HG03103 (cell line): ENCODE data around the gene COLGALT1.
A peak's percentile ranks its signal among the peaks of the same experiment; 100 is the strongest.
"Not testable (repeated sequence)": the region's sequence is repeated elsewhere in the genome, so short reads cannot be mapped to it uniquely, and the experiment has no call there.

Source experiments
- ATAC-seq: cut with Tn5 transposase; IDR thresholded peaks from one replicate; pipeline ENCODE4 v1.9.1; 2021; ENCODE audit warnings: low read depth; ENCODE audit not compliant: unreplicated experiment

Gene COLGALT1

DNA sequence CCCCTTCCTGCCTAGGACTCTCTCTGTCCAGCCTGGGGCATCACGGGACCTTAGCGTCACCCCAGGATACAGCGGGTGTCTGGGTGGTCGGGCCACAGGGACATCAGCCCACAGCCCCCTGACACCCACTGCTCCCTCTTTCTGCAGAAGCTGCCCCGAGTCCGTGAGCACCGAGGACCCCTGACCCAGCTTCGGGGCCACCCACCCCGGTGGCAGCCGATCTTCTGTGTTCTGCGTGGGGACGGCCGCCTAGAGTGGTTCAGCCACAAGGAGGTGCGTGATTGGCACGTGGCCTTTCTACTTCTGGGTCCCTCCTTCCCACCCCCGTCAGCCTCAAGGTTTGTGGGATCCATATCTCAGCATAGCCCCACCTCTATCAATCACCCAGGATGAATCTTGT lies 23.3 kb upstream of the COLGALT1 start:
- no peak for ATAC-seq

DNA sequence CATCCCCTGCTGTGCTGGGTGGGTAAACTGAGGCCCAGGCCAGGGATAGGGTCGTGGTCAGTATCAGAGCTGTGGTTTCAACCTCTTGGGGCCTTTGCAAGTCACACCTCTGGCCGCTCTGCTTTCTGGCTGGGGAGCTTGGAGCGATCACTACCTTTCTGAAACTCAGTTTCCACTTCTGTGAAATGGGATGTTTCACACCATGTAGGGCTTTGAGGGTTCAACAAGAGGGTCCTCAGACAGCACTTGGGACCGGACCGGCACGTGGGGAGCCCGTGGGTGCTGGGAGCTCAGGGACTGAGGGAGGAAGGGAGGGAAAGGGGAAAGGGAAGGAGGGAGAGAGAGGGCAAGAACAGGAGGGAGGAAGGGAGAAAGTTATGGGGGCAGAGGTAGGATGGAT lies 22.9 kb upstream of the COLGALT1 start:
- no peak for ATAC-seq

DNA sequence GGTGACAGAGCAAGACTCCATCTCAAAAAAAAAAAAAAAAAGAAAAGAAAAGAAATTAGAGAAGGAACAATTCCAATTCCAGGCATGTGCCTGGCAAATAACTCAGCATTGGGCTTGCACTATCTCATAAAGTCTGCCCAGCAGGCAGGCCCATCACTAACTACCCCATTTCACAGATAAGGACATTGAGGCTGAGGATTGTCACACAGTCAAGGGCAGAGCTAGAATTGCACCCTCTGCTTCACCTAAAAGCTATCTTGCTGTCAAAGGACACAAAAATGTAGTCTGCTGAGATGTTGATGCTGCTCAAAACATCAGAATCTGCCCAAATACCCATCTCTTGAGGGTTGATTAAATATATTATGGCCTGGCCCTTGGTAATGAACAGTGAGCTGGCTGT lies 20.7 kb upstream of the COLGALT1 start:
- no peak for ATAC-seq

DNA sequence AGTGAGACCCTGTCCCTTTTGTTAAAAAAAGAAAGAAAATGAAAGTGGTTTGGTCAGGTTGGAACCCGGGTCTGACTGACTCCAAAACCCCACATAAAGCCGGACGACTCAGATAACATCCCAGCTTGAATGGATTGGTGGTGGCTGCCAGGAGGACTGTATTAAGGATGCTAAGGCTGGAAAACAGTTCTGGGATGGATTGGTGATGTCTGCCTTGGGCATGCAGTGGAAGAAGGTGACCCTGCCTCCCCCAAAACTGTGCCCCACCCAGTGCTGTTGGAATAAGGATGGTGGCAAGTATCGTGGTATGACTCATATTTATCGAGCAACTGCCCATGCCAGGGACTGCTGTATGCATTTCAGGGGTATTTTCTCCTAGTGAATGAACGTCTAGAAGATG lies 18.5 kb upstream of the COLGALT1 start:
- ATAC-seq = no peak

DNA sequence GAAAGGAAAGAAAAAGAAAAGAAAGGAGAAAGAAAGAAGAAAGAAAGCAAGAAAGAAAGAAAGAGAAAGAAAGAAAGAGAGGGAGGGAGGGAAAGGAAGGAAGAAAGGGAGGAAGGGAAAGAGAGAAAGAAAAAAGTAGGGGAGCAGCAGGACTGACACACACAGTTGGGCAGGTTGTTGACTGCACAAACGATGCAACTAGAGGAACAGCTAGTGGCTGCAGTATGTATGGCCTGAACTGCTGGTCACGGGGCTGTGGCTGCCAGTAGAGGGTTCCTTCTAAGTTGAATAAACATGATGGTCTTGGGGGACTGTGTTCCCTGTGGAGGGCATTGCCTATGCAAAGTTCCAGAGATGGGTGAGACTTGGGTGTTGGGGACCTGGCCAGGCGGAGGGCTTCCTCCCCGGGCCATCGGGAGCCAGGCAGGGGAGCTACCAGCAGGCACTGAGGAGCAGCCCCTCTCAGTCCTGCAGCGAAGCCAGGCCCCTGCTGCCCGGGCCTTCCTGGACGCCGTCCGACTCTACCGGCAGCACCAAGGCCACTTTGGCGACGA lies 16.7 kb upstream of the COLGALT1 start:
- ATAC-seq = no peak

DNA sequence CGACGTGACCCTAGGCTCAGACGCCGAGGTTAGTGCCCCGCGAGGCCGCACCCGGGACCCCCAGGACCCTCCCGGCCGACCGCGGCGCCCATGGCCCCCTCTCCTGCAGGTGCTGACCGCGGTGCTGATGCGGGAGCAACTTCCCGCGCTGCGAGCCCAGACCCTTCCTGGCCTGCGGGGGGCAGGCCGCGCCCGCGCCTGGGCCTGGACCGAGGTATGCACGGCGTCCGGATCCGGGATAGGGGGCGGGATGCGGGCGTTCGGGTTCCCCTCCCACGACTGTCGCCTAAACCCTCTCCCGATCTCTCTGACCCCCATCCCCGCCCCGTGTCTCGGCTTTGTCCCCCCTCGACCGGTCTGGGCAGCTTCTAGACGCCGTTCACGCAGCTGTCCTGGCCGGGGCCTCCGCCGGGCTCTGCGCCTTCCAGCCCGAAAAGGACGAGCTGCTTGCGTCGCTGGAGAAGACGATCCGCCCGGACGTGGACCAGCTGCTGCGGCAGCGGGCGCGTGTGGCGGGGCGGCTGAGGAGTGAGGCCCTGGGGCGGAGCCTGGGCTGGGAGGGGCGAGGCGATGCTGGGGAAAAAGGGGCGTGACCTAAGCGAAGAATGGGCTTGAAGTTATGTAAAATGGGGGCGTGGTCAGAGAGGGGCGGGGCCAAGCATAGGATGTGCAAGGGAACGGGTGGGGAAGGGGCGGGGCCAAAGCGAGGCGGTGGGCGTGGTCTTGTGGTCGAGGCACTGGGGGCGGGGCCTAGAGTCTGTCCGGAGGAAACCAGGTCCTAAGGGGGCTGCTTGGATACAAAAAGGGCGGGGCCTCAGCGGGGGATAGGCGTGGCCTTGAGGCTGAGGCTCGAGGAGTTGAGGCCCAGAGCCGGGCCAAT lies 16.0 kb upstream of the COLGALT1 start:
- peak; percentile 58 for ATAC-seq

DNA sequence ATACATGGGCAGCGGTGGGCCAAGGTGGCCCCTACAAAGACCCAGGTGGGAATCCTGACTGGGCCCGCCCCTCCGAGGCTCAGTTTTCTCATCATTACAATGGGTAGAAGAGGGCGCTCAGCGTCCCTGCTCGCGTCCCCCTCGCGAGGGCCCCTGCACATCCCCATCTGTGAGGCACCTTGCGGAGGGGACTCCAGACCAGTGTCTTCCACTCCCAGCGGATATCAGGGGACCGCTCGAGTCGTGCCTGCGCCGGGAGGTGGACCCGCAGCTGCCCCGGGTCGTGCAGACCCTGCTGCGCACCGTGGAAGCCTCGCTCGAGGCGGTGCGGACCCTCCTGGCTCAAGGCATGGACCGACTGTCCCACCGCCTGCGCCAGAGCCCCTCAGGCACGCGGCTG lies 15.3 kb upstream of the COLGALT1 start:
- ATAC-seq = no peak

DNA sequence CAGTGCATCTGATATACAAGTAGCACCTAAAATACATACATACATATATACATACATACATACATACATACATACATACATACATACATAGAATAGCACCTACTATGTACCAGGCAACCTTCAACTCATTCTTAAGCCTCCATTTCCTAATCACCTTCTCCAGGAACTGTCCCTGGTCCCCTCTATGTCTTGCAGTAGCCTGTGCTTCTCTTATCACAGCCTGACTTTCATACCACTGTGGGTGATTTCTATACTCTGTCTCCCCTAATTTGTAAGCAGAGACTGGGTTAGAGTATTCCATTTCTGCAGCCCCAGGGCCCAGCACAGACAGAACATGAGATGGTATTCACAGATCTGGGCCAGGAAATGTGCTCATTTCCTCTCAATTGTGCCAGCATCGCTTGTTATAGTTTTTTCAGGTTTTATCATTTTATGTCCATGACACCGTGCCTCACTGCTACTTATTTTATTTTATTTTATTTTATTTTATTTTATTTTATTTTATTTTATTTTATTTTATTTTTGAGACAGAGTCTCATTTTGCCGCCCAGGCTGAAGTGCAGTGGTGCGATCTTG lies 14.2 kb upstream of the COLGALT1 start:
- ATAC-seq = no peak

DNA sequence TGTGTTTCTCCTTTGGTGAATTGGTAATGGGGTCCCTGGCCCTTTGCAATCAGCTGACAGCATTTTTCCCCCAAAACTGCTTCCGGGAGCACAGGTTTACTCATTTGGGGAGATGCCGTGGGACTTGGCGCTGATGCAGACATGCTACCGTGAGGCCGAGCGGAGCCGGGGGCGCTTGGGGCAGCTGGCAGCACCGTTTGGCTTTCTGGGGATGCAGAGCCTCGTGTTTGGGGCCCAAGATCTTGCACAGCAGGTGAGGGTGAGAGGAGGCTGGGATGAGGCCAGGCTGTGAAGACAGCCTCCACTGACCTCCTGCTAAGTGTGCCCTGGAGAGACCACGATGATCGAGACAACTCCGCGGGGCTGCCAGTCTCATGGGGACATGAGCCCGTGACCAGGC lies 13.4 kb upstream of the COLGALT1 start:
- ATAC-seq = no peak

DNA sequence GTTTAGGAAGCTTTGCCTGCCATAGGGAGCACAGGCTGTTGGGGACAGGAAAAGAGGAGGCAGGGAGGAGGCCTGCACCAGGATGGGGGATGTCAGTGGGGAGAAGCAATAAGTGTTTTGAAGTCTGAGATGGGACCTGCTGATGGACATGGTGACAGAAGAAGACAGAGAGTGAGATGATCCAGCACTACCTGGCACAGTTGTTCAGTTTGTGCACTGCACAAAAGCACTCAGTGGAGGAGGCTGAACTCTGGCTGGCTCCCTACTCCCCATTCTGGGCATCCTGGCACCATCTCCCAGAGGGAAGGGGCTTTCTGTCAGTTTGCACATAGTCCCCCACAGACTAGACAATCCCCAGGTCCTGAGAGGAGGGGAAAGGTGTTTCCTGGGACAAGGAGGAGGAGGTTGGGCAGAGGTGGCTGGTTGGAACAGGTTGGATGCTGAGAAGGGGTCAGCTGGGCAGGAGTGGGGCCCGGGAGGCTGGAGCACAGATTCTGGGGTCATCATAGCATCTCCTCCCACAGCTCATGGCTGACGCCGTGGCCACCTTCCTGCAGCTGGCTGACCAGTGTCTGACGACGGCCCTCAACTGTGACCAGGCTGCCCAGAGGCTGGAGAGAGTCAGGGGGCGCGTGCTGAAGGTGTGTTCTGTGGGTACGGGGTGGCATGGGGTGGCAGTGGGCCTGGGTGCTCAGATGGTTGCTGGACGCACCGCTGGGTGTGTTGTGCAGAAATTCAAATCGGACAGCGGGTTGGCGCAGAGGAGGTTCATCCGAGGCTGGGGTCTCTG lies 12.5 kb upstream of the COLGALT1 start:
- ATAC-seq = no peak

DNA sequence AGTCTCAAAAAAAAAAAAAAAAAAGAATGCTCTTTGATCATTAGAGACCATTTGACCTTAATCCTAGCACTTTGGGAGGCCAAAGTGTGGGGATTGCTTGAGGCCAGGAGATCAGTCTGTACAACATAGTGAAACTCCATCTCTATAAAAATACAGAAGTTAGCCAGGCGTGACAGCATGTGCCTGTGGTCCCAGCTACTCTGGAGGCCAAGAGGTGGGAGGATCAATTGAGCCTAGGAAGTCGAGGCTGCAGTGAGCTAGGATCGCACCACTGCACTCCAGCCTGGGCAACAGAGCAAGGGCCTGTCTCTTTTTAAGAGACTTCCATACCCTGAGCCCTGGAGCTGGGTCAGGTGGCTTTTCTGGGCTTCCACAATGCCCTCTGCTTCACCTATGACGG lies 11.5 kb upstream of the COLGALT1 start:
- no peak for ATAC-seq

DNA sequence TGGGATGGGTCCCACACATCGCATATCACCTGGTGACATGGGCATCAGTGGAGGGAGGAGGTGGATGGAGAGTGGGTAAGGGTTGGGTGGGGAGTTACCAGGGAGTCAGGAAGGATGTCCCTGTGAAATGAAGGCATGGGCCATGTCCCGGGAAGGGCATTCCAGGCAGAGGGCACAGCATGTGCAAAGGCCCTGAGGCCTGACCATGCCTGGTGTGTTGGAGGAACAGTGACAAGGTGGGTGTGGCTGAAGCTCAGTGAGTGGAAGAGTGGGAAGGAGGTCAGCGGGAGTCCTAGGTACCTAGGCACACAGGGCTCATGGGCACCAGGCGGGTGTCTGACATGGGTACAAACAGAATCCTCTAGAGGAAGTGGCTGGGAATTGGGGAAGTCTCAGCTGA lies 11.0 kb upstream of the COLGALT1 start:
- ATAC-seq = no peak

DNA sequence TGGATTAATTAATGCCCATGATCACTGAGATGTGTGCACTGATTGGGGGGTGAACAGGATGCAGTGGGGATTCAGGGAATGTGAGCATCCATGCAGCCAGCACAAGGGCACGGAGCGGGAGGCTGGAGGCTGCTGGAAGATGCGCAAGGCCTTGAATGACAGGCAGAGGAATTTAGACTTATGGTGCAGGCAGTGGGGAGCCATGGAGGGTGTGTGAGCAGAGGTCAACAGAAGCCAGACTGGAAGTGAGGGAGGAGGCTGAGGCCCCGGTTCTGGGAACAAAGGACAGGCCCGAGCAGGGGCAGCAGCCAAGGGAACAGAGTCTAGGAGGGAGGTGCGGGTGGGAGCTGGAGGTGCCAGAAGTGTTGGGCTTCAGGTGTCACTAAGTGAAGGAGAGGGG lies 7.3 kb upstream of the COLGALT1 start:
- ATAC-seq = no peak

DNA sequence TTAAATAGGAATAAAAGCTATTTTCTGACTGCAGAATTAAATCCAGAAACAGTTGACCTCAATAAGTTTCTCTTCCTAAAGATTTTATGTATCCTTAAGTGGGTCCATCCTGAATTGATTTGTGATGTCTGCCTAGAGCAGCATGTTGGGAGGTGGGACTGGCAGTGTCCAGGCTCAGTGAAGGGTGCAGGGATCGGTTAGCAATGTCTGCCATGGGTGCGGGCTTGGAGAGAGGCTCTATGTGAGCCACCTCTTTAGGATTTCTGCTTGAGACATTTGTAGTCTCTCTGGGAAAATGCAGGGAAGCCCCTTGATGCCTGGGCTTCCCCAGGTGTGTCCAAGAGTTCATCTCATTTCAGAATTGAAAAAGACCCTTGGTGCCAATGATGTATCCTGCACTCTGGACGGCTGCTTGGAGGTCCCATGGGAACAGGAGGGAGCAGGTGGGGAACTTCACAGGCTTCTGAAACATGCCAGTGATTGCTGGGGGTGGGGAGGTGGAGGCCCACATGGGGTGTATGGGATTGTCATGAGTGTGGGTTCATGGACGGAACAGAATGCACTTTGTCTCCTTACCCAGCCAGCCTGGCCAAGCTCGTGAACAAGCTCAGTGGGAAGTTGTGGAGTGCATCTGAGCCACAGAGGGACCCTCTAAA lies 6.2 kb upstream of the COLGALT1 start:
- ATAC-seq = no peak

DNA sequence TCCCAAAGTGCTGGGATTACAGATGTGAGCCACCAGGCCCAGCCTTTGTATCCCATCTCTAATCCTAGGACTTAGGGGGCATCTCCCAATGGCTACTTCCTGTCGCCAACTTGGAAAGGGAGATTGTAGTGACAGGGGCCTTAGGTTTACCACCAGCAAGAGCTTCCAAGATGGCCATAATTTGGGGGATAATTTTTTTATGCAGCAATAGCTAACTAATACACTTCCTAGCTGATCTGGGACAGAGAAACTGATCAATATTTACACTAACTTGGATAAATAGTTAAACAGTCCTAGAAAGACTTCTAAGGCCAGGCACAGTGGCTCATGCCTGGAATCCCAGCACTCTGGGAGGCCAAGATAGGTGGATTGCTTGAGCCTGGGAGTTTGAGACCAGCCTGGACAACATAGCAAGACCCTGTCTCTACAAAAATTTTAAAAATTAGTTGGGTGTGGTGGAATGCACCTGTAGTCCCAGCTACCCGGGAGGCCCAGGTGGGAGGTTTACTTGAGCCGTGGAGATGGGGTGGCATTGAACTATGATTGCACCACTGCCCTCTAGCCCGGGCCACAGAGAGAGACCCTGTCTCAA lies 5.3 kb upstream of the COLGALT1 start:
- no peak for ATAC-seq

DNA sequence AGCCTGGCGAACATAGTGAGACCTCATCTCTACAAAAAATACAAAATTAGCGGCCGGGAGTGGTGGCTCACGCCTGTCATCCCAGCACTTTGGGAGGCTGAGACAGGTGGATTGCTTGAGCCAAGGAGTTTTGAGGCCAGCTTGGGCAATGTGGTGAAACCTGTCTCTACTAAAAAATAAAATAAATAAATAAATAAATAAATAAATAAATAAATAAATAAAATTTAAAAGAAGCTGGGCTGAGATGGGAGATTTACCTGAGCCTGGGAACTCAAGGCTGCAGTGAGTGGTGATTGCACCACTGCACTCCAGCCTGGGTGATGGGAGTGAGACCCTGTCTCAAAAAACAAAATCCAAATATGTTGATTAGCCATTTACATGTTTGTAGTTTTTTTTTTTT lies 2.7 kb upstream of the COLGALT1 start:
- not testable (repeated sequence) for ATAC-seq

DNA sequence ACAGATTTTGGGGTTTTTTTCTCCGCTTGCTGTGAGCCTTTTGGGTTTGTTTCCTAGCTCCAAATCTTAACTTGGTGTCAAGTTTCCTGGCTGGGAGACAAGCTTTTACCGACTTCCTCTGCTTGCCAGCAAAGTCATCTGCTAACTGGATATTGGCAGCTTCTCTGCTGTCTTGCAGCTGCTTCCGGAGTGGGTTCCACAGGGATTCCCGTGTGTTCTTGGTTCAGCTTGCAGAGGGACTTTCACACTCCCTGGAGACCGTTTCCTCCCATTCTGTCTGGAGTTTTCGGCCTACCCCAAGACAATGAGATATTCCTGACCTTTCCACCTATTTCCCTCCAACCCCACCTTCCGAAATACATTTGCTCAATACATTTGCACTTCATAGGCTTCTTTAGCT lies 2.2 kb upstream of the COLGALT1 start:
- ATAC-seq = no peak

DNA sequence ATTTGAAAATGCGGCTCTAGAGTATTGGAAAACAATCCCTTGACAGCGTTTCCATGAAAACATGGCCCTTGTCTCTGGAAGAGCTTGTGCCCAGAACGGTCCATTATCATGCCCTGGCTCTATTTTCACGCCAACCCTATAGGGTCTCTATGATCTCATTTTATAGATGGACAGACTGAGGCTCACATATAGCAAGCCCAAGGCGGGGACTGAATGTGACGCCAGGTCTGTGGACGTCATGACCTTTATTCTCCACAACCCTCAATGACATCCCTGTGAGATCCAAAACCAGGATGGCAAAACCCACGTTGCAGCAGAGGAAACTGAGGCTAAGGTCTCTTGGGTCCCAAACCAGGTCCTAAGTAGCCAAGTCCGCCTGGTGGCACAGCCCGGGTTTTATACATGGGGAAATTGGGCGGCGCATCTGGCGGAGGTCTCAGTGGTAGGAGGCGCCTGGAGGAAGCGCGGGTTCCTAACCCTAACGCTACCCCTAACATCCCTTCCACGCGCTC lies 425 bp upstream of the COLGALT1 start:
- no peak for ATAC-seq

DNA sequence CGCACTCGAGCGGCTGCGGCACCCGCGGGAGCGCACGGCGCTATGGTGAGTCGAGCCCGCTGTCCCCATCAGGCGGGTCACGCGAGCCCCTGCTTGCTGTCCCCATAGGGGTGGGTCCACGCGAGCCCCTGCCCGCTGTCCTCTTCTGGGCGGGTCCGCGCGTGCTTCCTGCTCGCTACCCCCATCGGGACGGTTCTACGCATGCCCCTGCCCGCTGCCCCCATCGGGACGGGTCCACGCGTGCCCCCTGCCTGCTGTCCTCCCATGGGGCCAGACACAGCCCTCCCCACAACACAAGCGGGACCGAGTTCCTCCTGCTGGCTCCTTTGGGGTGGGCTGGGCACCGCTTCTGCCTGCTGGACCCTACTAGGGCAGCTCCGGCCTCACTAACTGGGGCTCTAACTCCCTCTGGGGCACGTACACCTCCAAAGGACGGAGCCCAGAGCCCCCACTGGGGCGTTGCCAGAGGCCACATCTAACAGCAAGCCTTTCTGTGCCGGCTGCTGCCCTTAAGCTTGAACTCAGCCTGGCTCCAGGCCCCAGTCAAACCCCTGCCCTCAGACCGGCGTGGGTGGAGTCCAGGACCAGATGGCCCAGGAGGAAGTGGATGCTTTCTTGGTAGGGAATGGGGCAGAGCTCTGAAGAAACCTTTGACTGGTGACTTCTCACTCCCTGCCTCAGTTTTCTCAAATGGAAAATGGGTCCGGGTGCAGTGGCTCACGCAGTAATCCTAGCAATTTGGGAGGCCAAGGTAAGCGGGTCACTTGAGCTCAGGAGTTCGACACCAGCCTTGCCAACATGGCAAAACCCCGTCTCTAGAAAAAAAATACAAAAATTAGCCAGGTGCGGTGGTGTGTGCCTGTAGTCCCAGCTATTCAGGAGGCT lies 722 bp downstream of the COLGALT1 start:
- peak; percentile 16 for ATAC-seq
